ENCODE results near the gene AMOTL1. TPM values are rescaled to one million over a fixed set of nuclear protein-coding genes. Genes with fewer than 3 reads are reported as not detected.
A peak's percentile ranks its signal among the peaks of the same experiment; 100 is the strongest.

Gene AMOTL1
- total RNA-seq, 1 donor from 2014 or later: 60.1 TPM

DNA sequence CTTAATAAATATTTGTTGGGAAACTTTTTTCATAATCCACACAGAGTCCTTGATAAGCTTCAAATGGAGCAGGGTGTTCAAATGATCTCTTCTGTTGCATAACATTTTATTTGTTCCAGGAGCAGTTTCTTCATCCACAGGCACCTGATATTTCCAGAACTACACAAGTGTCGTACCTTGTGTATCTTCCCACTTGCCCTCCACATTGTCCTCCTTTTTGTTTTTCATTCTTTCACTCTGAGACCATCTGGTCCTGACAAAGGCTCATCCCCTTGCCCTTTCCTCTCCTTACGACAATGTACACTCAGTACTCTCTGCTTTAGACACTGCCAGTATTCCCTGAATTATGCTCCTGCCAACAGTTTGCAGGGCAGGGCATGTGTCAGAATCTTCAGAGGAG is 5.2 kb upstream of the AMOTL1 start:
- DNase-seq (ENCODE audit: low spot score): no peak
- intact Hi-C loops (cut with DNase I): loop anchor here (10.0 kb wide), 2 partner anchors 138 to 302 kb away; partner anchors contain the start of gene SRSF8

DNA sequence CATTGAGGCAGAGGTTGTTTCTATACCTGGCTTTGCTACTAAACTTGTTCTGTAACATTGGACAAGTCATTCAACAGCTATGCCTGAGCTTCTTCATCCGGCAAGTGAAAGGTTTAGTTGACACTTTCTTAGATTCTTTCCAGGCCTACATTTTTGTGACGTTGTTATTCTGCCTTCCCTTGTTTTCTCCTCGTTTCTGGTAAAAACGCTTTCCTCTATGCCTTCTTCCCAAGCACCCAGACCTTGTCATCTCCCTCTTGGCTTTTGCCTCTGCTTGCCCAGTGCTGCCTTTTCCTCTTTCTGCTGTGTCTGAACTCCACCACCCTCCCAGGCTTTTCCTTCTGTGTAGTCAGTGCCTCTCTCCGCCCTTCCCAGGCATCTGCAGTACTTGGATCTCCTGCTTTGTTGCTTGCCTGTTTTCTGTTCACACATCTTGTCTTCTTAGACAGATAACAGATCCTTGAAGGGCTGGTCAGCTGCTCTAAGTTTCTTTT is 1.4 kb upstream of the AMOTL1 start:
- intact Hi-C loops (cut with DNase I): loop anchor here (10.0 kb wide), 2 partner anchors 142 to 298 kb away; partner anchors contain the start of gene SRSF8
- DNase-seq (ENCODE audit: low spot score): no peak

DNA sequence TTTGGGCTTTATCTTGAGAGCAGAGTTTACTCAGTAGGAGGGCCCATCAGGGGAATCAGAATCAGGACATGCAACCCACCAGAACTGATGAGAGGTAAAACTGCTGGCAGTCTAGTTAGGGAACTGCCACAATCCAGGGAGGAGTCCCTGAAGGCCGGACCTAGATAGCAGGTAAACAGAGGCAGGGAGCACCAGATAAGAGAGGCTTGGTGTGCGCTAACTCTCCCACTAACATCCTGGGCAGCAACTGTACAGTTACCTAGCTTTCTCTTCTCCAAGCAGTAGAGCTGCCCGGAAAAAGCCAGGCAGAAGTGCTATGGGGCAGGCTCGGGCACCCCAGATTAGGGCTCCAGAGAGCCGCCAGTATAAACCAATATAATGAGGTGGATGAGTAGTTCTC is 865 bp upstream of the AMOTL1 start:
- intact Hi-C loops (cut with DNase I): loop anchor here (10.0 kb wide), 2 partner anchors 142 to 298 kb away; partner anchors contain the start of gene SRSF8
- no peak for DNase-seq (ENCODE audit: low spot score)

DNA sequence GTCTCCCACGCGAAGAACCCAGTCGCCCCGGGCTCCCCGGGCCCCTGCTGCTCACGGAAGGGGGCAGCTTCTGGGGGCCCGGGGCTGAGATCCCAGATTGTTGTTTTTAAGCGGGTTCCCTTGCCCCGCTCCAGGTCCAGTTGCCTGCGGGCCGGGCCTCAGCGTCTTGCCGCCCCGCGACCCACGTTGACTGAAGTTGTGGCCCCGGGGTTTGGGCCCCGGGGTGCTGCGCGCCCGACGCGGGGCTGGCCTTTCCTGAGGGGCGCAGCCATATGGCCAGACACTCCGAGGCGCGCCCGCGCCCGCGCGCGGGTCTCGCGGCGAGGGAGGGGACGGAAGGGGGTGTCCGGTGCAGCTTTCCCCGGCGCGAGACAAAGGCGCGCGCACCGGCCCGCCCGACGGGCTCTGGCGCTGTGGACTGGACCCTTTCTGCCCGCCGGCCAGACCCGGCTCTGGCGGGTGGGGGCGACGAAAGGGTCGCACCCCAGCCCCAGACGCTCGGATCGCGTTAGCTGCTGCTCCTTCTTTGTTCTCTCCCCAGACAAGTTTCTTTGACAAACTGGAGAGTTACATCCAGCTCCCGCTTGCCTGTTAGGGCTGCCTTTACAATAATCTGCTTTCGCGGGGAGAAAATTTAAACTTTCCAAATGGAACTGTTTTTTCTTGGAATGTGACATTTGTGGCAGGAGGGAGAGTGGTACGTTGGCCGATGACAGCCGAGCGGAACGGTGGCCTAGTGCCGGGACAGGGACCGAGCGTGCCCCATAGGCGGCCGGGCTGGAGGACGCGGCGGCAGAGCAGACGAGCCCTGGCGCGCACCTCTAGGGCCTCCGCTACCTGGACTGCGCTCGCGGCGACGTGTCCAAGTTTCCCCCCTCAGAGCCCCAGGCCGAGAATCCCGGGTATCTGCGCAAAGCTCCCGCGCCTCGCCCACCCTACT is 716 bp downstream of the AMOTL1 start:
- intact Hi-C loops (cut with DNase I): loop anchor here (10.0 kb wide), 2 partner anchors 144 to 296 kb away; partner anchors contain the start of gene SRSF8
- peak; percentile 78 for DNase-seq (ENCODE audit: low spot score)

DNA sequence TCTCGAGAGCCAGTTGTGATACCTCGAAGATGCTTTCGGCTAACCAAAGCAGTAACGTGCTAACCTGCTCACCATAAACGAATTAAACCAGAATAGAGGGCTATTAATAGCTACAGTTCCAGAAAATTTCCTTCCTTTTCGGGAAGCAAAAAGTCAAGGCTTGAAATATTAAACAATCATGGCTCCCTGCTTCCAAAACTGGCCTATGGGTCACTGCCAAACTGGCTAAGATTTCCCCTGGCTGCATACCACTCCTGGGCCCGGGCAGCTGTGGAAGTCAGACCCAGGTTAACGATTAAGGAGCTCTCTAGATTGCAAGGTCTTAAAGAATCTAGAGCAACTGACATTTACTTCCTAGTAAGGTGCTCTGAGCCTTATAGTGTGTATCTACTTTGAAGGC is 1.7 kb downstream of the AMOTL1 start:
- intact Hi-C loops (cut with DNase I): loop anchor here (10.0 kb wide), 2 partner anchors 145 to 295 kb away; partner anchors contain the start of gene SRSF8
- no peak for DNase-seq (ENCODE audit: low spot score)

DNA sequence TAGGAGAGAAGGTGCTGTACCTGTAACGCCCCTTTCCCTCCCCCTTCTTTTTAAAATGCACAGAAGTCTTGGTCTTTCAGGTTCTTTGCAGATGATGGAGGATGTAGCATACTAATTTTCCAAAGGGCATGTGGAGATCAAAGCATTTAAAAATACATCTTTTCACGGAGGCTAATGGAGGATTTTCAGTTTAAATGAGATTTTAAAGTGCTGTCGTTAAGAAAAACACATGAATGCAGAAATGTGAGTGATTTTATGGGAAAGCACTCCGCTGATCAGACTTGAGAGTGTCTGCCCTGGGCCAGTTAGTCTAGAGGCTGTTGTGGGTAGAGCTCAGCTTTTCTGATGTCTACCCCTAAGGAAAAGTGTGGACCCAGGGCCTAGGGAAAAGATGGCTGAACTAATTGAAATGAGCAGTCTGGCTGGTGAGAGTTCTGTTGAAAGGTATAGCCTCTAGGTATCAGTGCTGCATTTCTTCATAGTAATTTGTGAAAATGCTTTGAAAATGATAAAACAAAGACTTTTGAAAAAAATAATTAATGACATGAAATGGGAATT is 2.5 kb downstream of the AMOTL1 start:
- intact Hi-C loops (cut with DNase I): no loop called here
- no peak for DNase-seq (ENCODE audit: low spot score)

DNA sequence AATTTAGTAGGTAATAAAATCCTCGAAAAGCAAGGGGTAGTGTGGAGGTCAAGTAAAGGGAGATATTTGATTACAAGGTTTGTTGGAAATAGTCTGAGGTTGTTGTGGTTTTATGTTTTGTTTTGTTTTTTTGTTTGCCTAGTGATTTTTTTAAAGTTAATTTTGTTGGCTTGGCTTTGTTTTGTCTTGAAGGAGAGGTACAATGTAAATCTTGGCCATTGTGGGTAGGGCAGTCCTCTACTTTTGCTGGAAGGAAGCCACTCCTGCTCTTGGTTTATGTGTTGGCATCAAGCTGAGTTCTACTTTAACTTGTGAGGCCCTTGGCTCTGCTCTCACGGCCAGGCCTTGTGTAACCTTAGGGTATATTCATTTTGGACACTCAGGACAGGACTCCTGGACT is 3.2 kb downstream of the AMOTL1 start:
- DNase-seq (ENCODE audit: low spot score): no peak
- intact Hi-C loops (cut with DNase I): no loop called here

DNA sequence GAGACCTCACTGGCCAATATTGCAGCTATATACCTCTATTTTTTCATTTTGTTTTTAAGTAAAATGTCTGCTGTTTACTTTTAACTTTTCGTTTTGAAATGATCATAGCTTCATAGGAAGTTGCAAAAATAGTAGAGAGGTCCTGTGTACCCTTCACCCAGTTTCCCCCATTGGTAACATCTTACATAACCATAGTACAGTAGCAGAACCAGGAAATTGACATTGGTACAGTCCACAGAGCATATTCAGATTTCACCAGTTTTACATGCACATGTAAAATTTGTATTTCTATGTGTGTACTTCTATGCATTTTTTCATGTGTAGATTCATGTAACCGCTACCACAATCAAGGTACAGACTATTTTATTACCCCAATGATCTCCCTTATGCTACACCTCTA is 3.8 kb downstream of the AMOTL1 start:
- DNase-seq (ENCODE audit: low spot score): no peak

DNA sequence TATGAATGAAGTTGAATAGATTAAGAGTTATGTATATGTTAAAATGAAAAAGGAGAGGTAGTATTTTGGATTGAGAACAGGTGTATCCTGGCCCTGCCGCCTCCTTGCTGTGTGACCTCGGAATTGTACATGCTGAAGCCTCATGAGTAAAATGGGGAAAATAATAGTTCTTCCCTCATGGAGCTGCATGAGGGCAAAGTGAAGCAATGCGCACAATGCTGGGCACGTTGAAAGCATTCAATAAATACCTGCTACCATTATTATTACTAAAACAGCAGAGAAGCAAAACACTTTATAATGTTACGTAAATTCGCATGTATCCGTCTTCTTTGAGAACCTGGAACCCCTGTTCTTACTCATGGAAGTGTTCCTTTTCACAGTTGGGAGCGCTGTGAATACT is 5.7 kb downstream of the AMOTL1 start:
- DNase-seq (ENCODE audit: low spot score): no peak
- intact Hi-C loops (cut with DNase I): no loop called here

More for the DNA sequence above, 3.8 kb downstream of the AMOTL1 start:
- intact Hi-C loops (cut with DNase I): no loop called here

DNA sequence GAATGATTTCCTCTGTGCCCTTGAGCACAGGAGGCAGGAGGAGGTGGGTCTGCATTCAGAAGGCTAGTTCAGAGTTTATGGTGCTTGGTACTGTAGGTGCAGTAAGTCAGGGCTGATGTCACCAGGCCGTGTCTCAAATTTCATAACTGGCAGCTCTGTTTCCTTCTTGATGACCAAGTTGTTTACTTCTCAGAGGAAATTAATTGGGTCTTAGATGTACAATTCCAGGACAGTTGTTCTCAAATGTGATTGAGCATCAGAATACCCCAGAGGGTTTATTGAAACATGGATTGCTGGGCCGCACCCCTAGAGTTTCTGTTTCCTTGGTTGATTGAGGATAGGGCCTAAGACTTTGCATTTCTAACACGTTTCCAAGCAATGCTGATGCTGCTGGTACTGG is 6.2 kb downstream of the AMOTL1 start:
- intact Hi-C loops (cut with DNase I): no loop called here
- DNase-seq (ENCODE audit: low spot score): no peak

DNA sequence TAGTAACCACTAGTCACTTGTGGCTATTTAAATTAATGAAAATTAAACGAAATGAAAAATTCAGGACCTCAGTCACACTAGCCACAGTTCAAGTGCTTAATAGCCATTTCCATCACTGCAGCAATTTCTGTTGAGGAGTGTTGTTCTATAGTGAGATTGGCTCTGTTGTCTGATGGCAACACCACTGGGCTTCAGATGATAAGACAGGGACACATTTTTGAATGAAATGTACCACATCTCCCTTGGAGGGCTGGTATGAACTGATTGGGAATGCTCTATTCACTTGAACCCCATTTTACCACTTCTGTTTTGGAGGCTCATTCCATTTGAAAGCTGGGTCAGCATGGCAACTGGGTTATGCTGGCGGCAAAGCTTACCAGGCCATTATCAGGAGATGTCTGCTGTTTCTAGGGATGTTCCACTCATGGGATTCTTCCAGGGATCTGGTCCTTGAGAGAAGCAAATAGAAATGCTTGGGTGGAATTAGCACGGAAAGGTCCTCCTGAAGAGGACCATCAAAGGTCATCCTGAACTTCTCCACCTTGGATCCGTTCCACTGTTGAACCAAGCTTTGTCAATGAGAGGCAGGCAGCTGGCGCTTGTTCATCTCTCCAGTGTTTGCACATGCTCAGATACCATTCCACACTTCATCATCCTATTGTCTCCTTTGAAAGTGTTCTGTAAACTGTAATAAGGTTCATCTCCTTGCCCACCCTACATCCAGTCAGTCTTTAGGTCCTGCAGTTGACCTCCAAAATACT is 7.6 kb downstream of the AMOTL1 start:
- intact Hi-C loops (cut with DNase I): no loop called here
- DNase-seq (ENCODE audit: low spot score): no peak

DNA sequence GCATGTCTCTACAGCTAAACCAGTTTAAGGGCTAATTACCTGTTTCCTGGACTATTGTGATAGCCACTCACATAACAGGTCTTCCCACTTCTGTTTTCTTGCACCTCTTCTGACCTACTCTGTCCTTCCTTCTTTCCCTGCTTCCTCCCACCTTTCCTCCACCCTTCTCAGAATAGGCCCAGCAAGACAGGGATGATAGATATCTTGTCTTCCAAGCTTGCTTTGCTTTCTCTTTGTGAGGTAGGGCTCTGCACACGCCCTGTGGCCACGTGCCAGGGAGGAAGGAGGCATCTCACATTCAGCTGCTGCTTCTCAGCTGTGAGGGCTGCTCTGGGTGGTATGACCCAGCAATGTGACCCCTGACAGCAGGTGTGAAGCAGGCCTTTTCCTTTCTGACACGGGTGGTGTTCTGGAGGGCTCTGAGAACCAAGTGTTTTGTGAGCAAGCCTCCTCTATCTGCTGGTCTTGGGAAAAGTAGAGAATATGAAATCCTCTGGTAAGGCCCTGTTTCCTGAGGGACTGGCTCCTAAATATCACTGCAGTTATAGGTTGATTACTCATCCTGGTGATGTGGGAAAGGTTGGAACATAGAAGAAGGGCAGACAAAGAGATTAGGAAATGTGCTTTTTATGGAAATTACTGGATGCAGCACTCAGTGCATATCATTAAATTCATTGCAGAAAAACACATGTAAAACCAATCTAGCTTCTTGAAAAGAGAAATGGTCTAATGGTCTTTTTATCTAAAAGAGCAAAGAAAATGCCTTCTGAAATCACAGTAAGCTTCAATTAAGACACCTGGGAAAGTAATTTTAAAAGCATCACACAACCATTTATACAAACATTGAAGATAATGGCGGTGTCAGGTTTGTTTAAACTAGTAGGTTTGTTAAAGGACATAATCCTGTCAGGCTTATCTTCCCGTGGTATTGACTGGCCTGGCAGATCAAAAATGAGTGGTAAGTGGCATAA is 8.5 kb downstream of the AMOTL1 start:
- DNase-seq (ENCODE audit: low spot score): no peak
- intact Hi-C loops (cut with DNase I): no loop called here

DNA sequence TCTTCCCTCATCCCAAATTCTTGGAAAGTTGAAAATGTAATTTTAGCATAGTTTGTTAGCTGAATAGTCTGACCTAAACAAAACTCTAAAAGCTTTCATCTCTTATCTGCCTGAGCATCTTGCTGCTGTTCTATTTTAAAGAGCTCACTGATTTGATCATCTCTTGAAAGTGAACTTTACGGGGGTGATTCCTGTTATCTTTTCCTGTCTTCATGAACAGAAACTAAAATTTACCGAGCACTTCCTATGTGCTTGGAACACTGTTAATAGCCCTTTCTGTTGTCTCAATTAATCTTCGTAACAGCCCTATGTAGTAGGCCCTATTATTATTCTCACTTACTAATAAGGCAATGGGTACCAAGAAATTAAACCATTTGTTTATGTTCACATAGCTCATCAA is 12.3 kb downstream of the AMOTL1 start:
- intact Hi-C loops (cut with DNase I): no loop called here
- DNase-seq (ENCODE audit: low spot score): no peak

DNA sequence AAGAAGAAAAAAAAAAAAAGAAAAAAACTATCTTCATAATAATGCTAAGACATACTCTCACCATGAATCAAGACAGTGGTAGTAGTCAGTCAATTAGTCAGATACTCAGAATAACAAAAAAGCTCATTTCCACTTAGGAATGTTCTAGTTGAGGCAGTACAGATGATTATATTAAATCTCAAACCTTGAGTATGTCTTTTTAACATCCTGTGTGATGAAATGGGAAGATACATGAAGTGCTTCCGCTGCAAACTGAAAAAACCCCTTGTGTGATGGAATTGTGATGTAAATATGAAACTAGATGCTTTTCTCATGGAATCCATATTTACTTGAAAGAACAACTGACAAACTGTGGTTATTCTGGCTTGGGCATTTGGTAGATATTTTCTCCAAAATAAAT is 13.7 kb downstream of the AMOTL1 start:
- intact Hi-C loops (cut with DNase I): no loop called here
- DNase-seq (ENCODE audit: low spot score): no peak

DNA sequence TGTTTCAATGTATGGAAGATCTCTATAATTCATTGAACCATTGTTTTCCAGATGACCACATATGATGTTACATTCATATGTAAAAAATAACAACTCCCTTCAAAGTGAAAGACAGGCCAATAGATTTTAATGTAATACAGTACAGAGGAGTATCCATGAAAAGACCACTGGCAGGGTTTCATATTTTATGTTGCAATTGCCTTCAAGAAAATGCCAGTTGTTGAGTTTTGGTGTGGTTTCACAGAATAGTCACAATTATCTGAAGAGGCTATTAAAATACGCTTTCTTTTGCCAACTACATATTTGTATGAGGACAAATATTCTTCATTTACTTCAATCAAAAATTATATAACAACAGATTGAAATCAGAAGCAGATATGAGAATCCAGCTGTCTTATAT is 14.3 kb downstream of the AMOTL1 start:
- intact Hi-C loops (cut with DNase I): no loop called here
- DNase-seq (ENCODE audit: low spot score): no peak

DNA sequence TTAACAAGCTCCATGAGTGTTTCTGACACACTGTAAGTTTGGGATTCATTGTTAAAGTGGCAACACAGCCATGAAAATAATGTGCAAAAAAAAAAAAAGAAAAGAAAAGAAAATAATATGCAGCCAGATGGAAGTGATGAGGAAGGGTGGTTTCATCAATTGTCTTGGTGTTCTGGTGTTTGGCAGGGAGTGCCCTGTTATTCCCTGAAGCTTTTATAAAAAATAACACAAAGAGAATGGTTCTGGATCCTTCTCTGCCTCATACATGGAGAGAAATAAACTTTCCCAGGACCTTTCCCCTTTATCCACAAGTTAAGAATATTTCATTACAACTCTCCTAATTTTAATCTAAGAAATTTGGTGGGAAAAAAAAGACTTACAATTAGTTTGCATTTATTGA is 16.7 kb downstream of the AMOTL1 start:
- intact Hi-C loops (cut with DNase I): loop anchor here (5.0 kb wide), 1 partner anchor 112 kb away; no protein-coding TSS in a partner anchor

DNA sequence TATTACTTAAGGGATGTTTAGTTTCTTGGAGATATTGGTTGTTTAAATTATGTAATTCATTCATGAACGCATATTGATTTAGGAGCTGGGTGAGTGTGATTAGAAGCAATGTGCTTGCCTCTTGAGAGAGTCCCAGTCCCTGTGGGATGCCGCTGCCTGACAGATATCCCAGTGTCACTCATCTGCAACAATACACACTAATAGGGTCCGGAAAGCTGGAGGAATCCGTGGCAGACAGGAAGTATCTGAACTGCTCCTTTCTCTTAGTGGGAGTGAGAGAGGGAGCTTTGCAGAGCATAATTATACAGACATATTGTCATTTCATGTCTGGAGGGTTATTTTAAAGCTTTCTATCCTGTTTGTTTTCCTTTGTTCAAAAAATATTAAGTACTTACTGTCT is 17.4 kb downstream of the AMOTL1 start:
- intact Hi-C loops (cut with DNase I): loop anchor here (5.0 kb wide), 1 partner anchor 112 kb away; no protein-coding TSS in a partner anchor
- DNase-seq (ENCODE audit: low spot score): no peak

More for the DNA sequence above, 16.7 kb downstream of the AMOTL1 start:
- DNase-seq (ENCODE audit: low spot score): no peak

DNA sequence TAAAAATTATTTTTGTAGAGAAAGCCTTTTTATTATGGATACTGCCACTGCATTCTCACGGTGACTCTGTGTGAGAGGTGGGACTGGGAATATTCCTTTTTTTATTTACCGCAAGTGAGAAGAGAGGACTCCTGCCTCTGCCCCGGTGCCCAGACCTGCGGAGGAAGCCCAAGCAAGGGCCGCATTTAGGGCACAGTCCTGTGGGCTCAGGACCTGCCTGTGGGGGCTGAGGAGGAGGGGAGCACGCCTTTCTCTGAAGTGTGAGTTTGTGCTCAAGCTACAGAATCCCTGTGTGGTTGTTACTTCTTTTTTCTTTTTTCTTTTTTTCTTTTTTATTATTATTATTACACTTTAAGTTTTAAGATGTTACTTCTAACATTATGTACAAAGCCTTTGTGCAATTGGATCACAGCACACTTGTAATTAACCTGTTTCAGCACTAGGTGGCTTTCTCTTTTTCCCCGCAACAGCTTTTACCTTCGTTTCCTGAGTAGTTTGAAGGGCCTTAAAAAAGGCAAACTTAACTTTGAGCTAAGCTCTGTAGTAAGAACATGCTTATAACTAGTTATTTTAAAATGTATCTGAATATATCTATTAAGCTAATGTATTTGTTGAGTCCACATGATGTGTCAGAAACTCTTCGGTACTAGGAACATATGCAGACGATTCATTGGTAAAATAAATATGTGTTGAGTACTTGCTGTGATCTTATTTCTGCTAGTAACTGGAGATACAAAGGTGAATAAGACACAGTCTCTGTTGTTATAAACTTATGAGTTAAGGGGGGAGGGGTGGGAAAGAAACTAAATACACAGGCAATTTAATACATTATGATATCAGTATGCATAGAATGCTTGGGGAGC is 18.3 kb downstream of the AMOTL1 start:
- intact Hi-C loops (cut with DNase I): loop anchor here (5.0 kb wide), 1 partner anchor 111 kb away; no protein-coding TSS in a partner anchor
- DNase-seq (ENCODE audit: low spot score): no peak
